ENCODE measurements around the gene MLLT10. TPM values are rescaled to one million over a fixed set of nuclear protein-coding genes. Genes with fewer than 3 reads are reported as not detected.

The MLLT10 gene
- total and polyA plus RNA-seq, 9 of the 15 experiments (the other 6 are each of a cell fraction or from before 2014, with no cell fraction given) = 18.8 to 81.4 (median 64.2) TPM

DNA sequence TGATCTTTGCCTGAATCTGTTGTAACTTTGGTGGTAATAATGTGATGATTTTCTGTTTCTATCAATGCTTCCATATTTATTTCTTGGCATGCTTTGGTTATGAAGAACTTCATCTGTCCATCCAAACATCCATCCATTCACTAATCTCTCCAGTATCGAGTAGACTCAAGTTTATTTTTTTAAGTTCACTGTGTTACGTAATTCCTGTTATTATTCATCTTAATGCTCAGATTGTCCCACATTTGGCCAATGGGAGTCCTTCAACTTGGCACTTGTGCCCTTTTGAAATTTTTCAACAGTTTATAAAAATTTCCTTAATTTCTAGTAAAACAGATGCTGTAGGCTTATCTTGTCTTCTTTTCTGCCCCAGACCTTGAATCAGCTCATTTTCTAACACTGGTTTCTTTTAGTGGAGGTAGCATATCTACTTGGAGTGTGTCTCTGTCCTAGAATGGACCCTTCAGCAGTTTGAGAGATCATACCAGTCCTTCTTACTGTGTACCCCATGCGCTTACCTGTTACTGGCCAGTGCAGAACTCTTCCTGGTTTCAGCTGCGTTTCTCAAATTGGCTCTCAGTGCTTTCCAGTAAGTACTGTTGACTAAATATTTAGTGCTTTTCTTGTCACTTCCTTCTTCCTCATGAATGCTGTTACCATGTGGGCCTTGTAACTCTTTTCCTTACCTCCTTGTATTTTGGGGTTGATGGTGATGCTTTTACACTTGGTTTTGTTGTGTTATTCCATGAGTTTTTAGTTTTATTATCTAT, 100.8 kb downstream of the MLLT10 start:
- Histone ChIP-seq H3K4me2 (ENCODE audit: insufficient read depth, low read length) (no peak overlapping the region), H3K79me2 (ENCODE audit: control insufficient read depth, insufficient read depth, low read length) (peaks cover 35% of the 10 kb centered on the region; the same call in 1 of the 3 replicates), H3K27me3 (ENCODE audit: control insufficient read depth in 2 of 2, insufficient read depth in 2 of 2, low read length in 2 of 2) (no peaks in the 10 kb centered on the region), H3K4me1 (replicated peaks in 1 of 2; ENCODE audit: control insufficient read depth in 2 of 2, insufficient read depth in 2 of 2, low read length in 2 of 2) (no peaks in the 10 kb centered on the region; a peak in 1 of 5 replicates), H3K36me3 (ENCODE audit: control insufficient read depth, insufficient read depth, low read length) (peaks cover 75% of the 10 kb centered on the region), H3K4me3 (no peak overlapping the region), H4K20me1 (replicated peaks; ENCODE audit: control insufficient read depth, insufficient read depth, low read length) (0 out of 2 replicates have a peak, but pooled peaks cover 4% of the 10 kb centered on the region), H3K9me3 (replicated peaks; ENCODE audit: control insufficient read depth, insufficient read depth, low read depth, low read length) (no peaks in the 10 kb centered on the region), H3K27ac (ENCODE audit: extremely low read depth, low read depth, low read length) (no peak overlapping the region), H2AFZ (ENCODE audit: low read depth, low read length) (no peak overlapping the region), H3K9me1 (ENCODE audit: control insufficient read depth, insufficient read depth, low read length) (no peaks in the 10 kb centered on the region), H3K9ac (ENCODE audit: insufficient read depth in 1 of 2, low read depth in 2 of 2, low read length in 2 of 2) (no peak overlapping the region)
- intact Hi-C loops (cut with micrococcal nuclease) = no loop called here
- in situ Hi-C loops (cut with MboI) = no loop called here
- no TSS peak for BruUV-seq (replicated peaks)
- no peak for FAIRE-seq
- ChIA-PET POLR2A (interaction anchor here (1.7 kb wide), 1 partner anchor 9 kb away, joined by 4 read pairs; no protein-coding TSS in a partner anchor), CTCF (ENCODE audit: low intra/inter-chr PET ratio) (no interaction called here)
- ATAC-seq = no peak
- 100% methylated on average over 4 of the region's 4 CpGs for WGBS (ENCODE audit: insufficient coverage, low coverage, missing lambda C conversion rate)
- DNase-seq (ENCODE audit: extremely low read depth in 1 of 4, low spot score in 3 of 4) = no peak
- TF ChIP-seq OTX1 (CRISPR knock-in tag; IDR thresholded peaks at IDR 0.05) (no peak), NR2C2 (CRISPR knock-in tag; IDR thresholded peaks at IDR 0.05) (no peak), NR2C2 (tag; IDR thresholded peaks at IDR 0.05) (no peak), CHD4 (IDR thresholded peaks at IDR 0.05; ENCODE audit: insufficient read depth, insufficient replicate concordance, low read depth, low read length, poor library complexity, severe bottlenecking) (no peak), DACH1 (IDR thresholded peaks at IDR 0.05; ENCODE audit: partially characterized antibody) (no peak), ZNF717 (CRISPR knock-in tag; IDR thresholded peaks at IDR 0.05) (no peak), PHTF2 (CRISPR knock-in tag; IDR thresholded peaks at IDR 0.05) (no peak), IFI16 (CRISPR knock-in tag; IDR thresholded peaks at IDR 0.05) (no peak), CBX3 (IDR thresholded peaks at IDR 0.05; ENCODE audit: borderline replicate concordance in 1 of 2, low read length in 2 of 2) (no peak), MAZ (CRISPR knock-in tag; conservative IDR thresholded peaks at IDR 0.05 in 1 of 2, IDR thresholded peaks at IDR 0.05 in 1 of 2) (no peak), SREBF2 (CRISPR knock-in tag; IDR thresholded peaks at IDR 0.05) (no peak), KLF10 (CRISPR knock-in tag; IDR thresholded peaks at IDR 0.05) (no peak), ARNT (IDR thresholded peaks at IDR 0.05) (no peak), ZNF146 (CRISPR knock-in tag; IDR thresholded peaks at IDR 0.05; ENCODE audit: unreplicated experiment) (no peak)
- TF ChIP-seq, protein P1, sequence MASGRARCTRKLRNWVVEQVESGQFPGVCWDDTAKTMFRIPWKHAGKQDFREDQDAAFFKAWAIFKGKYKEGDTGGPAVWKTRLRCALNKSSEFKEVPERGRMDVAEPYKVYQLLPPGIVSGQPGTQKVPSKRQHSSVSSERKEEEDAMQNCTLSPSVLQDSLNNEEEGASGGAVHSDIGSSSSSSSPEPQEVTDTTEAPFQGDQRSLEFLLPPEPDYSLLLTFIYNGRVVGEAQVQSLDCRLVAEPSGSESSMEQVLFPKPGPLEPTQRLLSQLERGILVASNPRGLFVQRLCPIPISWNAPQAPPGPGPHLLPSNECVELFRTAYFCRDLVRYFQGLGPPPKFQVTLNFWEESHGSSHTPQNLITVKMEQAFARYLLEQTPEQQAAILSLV (tag; IDR thresholded peaks at IDR 0.05) = no peak
- TF ChIP-seq, protein P2, sequence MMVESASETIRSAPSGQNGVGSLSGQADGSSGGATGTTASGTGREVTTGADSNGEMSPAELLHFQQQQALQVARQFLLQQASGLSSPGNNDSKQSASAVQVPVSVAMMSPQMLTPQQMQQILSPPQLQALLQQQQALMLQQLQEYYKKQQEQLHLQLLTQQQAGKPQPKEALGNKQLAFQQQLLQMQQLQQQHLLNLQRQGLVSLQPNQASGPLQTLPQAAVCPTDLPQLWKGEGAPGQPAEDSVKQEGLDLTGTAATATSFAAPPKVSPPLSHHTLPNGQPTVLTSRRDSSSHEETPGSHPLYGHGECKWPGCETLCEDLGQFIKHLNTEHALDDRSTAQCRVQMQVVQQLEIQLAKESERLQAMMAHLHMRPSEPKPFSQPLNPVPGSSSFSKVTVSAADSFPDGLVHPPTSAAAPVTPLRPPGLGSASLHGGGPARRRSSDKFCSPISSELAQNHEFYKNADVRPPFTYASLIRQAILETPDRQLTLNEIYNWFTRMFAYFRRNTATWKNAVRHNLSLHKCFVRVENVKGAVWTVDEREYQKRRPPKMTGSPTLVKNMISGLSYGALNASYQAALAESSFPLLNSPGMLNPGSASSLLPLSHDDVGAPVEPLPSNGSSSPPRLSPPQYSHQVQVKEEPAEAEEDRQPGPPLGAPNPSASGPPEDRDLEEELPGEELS (CRISPR knock-in tag; IDR thresholded peaks at IDR 0.05; ENCODE audit: borderline replicate concordance) = no peak
- TF ChIP-seq, protein P3, sequence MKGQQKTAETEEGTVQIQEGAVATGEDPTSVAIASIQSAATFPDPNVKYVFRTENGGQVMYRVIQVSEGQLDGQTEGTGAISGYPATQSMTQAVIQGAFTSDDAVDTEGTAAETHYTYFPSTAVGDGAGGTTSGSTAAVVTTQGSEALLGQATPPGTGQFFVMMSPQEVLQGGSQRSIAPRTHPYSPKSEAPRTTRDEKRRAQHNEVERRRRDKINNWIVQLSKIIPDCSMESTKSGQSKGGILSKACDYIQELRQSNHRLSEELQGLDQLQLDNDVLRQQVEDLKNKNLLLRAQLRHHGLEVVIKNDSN (CRISPR knock-in tag; IDR thresholded peaks at IDR 0.05) = no peak
- TF ChIP-seq, protein P4, sequence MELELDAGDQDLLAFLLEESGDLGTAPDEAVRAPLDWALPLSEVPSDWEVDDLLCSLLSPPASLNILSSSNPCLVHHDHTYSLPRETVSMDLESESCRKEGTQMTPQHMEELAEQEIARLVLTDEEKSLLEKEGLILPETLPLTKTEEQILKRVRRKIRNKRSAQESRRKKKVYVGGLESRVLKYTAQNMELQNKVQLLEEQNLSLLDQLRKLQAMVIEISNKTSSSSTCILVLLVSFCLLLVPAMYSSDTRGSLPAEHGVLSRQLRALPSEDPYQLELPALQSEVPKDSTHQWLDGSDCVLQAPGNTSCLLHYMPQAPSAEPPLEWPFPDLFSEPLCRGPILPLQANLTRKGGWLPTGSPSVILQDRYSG (tag; conservative IDR thresholded peaks at IDR 0.05; ENCODE audit: low read depth) = no peak
